ENCODE data around the gene OGDH. TPM values are rescaled to one million over a fixed set of nuclear protein-coding genes. Genes with fewer than 3 reads are reported as not detected.
A peak's percentile ranks its signal among the peaks of the same experiment; 100 is the strongest.

The OGDH gene
- polyA plus RNA-seq, 1 donor from 2014 or later: 26.6 TPM

DNA sequence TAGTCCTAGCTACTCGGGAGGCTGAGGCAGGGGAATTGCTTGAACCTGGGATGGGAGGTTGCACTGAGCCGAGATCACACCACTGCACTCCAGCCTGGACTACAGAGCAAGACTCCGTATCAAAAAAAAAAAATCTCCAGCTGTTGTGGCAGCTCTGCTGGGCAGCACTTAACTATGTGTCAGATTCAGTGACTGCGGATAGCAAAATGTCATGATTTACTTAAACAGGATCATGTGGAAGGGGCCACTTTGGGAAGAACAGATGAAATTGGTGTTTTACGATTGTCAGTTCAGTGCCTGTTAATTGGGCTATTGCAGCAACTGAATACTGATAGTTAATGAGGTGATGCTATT lies 15.3 kb downstream of the OGDH start:
- H3K4me3 Mint-ChIP-seq: peak overlapping the region in 1 of 4 donors; percentile 45
- H3K27ac Mint-ChIP-seq: peak overlapping the region in 1 of 3 donors; percentile 84
- H3K27me3 Mint-ChIP-seq: no peaks in the 10 kb centered on the region
- H3K4me1 Mint-ChIP-seq: peaks cover 50 to 60% (median 53%) of the 10 kb centered on the region in 3 donors
- peaks cover 1% of the 10 kb centered on the region for H3K36me3 Mint-ChIP-seq
- no peaks in the 10 kb centered on the region for H3K9me3 Mint-ChIP-seq

GRCh38 chr7:44622342-44623151 lies 16.1 kb downstream of the OGDH start:
- H3K9me3 Mint-ChIP-seq: no peaks in the 10 kb centered on the region
- peaks cover 47 to 56% (median 53%) of the 10 kb centered on the region in 3 donors for H3K4me1 Mint-ChIP-seq
- peak overlapping the region; percentile 3 to 96 (median 88) for H3K27ac Mint-ChIP-seq
- H3K4me3 Mint-ChIP-seq: peak overlapping the region; percentile 23 to 85 (median 65)
- H3K27me3 Mint-ChIP-seq: no peaks in the 10 kb centered on the region
- peaks cover 1% of the 10 kb centered on the region for H3K36me3 Mint-ChIP-seq

- peak overlapping the region; percentile 80 to 96 (median 93) for H3K27ac Mint-ChIP-seq
- H3K4me1 Mint-ChIP-seq: peaks cover 38 to 47% (median 41%) of the 10 kb centered on the region in 3 donors
- no peaks in the 10 kb centered on the region for H3K9me3 Mint-ChIP-seq
- peak overlapping the region in 1 of 4 donors; percentile 85 for H3K4me3 Mint-ChIP-seq
- no peaks in the 10 kb centered on the region for H3K27me3 Mint-ChIP-seq
- peaks cover 1% of the 10 kb centered on the region for H3K36me3 Mint-ChIP-seq
These were observed 17.9 kb downstream of the OGDH start for GRCh38 chr7:44624318-44624717.

GRCh38 chr7:44625526-44626471 lies 19.4 kb downstream of the OGDH start:
- H3K36me3 Mint-ChIP-seq: peaks cover 5% of the 10 kb centered on the region
- H3K9me3 Mint-ChIP-seq: no peaks in the 10 kb centered on the region
- no peak overlapping the region for H3K4me3 Mint-ChIP-seq
- peak overlapping the region in 1 of 3 donors; percentile 73 for H3K27ac Mint-ChIP-seq
- H3K27me3 Mint-ChIP-seq: no peaks in the 10 kb centered on the region
- H3K4me1 Mint-ChIP-seq: peaks cover 40 to 52% (median 42%) of the 10 kb centered on the region in 3 donors

DNA sequence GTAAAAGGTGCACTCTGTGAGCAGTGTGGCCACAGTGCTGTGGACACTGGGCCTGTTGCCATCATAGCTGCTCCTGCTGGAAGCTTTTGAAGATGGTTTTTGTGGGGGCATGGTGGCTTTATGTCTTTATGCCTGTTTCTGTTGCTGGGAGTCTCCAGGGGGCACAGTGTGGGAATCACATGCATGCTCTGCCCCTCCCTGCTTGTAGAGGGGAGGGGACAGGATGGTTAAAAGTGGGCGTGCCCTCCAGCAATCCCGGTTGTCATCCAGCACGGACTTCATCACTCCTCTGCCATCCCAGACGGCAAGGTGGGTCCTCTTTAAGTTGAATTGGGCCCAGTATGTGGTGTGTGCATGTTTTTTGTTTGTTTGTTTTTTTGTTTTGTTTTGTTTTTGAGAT lies 20.2 kb downstream of the OGDH start:
- Mint-ChIP-seq H3K27ac (no peak overlapping the region), H3K4me3 (no peak overlapping the region), H3K9me3 (no peaks in the 10 kb centered on the region), H3K27me3 (no peaks in the 10 kb centered on the region), H3K36me3 (peaks cover 5% of the 10 kb centered on the region), H3K4me1 (peaks cover 42 to 55% (median 42%) of the 10 kb centered on the region in 3 donors)

DNA sequence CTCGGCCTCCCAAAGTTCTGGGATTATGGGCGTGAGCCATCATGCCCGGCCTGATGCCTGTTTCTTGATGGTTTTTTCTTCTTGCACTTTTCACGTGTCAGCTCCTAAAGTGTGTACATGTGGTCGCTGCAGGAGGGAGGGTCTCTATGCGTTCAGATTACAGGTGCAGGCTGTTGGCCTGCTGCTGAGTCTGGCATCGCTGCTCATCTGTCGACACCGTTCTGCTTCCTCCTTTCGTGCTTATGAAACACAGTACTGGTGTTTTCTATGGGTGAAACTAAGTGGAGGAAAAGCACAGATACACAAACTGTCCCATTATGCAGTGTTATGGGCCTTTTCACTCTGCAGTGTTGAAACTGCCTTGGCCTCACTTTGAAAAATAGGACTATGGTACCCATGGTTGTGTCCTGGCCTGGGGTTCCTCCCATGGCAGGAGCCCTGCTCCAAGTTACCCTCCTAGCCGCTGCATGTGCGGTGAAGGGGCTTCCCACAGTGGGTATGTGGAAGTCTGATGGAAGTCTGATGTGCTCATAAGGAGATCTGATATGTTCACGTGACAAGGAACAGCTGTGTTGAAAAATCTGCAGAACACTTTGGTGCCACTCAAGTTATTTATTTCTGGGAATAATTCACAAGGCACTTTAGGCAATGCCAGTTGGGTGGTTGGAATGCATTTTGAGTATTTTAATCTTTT lies 23.5 kb downstream of the OGDH start:
- Mint-ChIP-seq H3K27me3 (no peaks in the 10 kb centered on the region), H3K9me3 (no peaks in the 10 kb centered on the region), H3K36me3 (peaks cover 5% of the 10 kb centered on the region), H3K27ac (peak overlapping the region; percentile 92), H3K4me3 (peak overlapping the region; percentile 5 to 77 (median 66)), H3K4me1 (peaks cover 33 to 50% (median 40%) of the 10 kb centered on the region in 3 donors)

DNA sequence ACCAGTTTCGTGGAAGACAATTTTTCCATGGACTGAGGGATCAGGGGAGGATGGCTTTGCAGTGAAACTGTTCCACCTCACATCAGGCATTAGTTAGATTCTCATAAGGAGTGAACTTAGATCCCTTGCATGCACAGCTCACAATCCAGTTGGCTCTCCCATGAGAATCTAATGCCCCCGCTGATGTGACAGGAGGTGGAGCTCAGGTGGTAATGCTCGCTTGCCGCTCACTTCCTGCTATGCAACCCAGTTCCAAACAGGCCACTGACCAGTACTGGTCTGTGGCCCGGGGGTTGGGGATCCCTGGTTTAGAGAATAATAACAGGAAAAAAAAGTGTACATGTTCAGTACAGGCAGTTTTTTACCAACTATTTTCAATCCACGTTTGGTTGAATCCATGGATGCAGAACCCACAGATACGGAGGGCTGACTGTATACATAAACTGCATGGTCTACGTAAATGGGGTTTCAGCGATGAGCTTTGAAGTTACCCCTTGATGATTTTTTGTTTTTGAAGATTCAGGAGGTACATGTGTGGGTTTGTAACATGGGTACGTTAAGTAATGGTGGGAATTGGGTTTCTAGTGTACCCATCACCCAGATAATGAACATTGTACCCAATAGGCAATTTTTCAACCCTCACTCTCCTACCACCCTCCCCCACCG lies 24.5 kb downstream of the OGDH start:
- Mint-ChIP-seq H3K4me3 (peak overlapping the region in 2 of 4 donors; percentile 60 to 77), H3K36me3 (peaks cover 5% of the 10 kb centered on the region), H3K9me3 (no peaks in the 10 kb centered on the region)

DNA sequence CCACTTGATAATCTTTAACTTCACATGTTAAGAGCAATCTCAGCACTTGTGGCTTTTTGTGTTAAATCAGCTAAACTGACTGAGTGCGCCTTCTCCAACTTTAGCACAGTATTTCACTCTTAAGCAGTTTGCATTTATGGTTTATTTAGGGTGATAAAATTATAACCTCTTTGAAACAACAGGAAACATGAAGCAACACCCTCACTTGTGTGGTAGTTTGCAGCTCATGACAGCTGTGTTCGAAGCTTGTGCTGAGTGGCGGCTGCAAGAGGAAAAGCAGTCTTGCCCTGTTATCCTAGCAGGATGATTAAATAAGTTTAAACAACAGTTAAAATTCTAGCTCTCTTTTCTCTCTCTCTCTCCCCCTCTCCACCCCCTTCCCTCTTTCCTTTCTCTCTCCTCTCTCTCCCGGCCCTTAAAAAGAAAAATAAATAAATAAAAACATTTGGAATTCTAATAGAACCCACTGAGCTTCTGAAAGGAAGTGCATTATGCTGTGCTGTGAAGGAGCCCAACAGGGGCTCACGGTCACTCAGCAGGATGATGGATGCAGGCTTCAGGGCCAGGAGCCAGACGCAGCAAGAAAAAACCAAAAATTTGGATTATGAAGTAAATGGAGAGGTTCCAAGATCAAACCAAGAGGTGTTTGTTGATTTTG lies 25.2 kb downstream of the OGDH start:
- Mint-ChIP-seq H3K9me3 (no peaks in the 10 kb centered on the region), H3K36me3 (peaks cover 5% of the 10 kb centered on the region), H3K4me3 (peak overlapping the region in 2 of 4 donors; percentile 60 to 81), H3K27me3 (no peaks in the 10 kb centered on the region), H3K27ac (peak overlapping the region in 2 of 3 donors; percentile 80 to 86), H3K4me1 (peaks cover 37 to 59% (median 52%) of the 10 kb centered on the region in 3 donors)

More for the DNA sequence above, 24.5 kb downstream of the OGDH start:
- peak overlapping the region; percentile 92 for H3K27ac Mint-ChIP-seq
- peaks cover 37 to 55% (median 47%) of the 10 kb centered on the region in 3 donors for H3K4me1 Mint-ChIP-seq
- H3K27me3 Mint-ChIP-seq: no peaks in the 10 kb centered on the region

GRCh38 chr7:44632196-44632595 lies 25.8 kb downstream of the OGDH start:
- H3K4me1 Mint-ChIP-seq: peaks cover 41 to 63% (median 58%) of the 10 kb centered on the region in 3 donors
- peak overlapping the region; percentile 80 to 98 (median 86) for H3K27ac Mint-ChIP-seq
- peaks cover 1% of the 10 kb centered on the region for H3K27me3 Mint-ChIP-seq
- no peaks in the 10 kb centered on the region for H3K9me3 Mint-ChIP-seq
- H3K36me3 Mint-ChIP-seq: peaks cover 5% of the 10 kb centered on the region
- H3K4me3 Mint-ChIP-seq: peak overlapping the region in 1 of 4 donors; percentile 41

DNA sequence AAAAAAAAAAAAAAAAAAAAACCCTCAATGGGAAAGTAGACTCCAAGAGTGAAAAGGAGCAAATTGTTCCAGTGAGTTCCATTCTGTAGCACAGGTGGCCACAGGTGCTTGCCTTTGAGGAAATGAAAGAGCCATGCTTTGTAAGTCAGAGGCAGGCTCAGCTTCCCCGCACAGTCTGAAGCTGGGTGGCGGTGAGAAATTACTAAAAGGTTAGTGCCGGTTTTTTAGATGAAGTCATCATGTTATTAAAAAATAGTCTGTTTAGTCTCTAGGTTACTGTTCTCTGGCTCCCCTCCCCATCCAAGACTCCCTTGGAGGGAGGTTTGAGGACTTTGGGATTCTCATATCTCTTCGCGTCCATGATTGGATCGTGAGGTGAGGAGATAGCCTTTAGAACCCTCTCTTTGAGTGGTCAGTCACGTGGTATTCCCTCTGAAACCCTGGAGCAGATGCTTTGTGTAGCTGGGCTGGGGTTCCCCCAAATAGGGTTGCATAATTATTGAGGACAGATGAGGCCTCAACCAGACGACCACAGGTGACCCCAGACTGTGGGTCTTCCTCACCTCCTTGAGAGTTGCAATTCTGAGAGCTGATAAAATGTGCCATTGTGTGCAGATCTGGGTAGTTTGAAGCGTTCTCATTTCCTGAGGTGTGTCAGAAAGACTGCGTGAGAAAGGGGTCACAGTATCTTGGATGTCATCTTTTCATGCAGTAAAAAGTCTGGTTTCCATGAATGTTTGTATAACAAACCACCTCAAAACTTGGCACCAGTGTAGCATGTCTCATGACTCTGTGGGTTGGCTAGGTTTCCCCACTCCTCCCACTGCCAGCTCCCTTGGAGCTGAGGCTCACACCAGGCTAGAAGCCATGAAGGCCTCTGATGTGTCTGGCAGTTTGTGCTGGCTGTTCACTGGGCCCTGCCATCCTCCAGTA lies 27.1 kb downstream of the OGDH start:
- H3K9me3 Mint-ChIP-seq: no peaks in the 10 kb centered on the region
- peak overlapping the region in 3 of 4 donors; percentile 29 to 83 (median 70) for H3K4me3 Mint-ChIP-seq
- peaks cover 51 to 72% (median 65%) of the 10 kb centered on the region in 3 donors for H3K4me1 Mint-ChIP-seq
- H3K27ac Mint-ChIP-seq: peak overlapping the region; percentile 86 to 98 (median 98)
- peaks cover 1% of the 10 kb centered on the region for H3K27me3 Mint-ChIP-seq
- peaks cover 5% of the 10 kb centered on the region for H3K36me3 Mint-ChIP-seq

GRCh38 chr7:44634187-44634838 lies 27.9 kb downstream of the OGDH start:
- Mint-ChIP-seq H3K27me3 (peaks cover 1% of the 10 kb centered on the region), H3K9me3 (no peaks in the 10 kb centered on the region), H3K4me3 (peak overlapping the region in 1 of 4 donors; percentile 83), H3K27ac (peak overlapping the region; percentile 86 to 98 (median 98)), H3K36me3 (peaks cover 5% of the 10 kb centered on the region), H3K4me1 (peaks cover 59 to 73% (median 64%) of the 10 kb centered on the region in 3 donors)

- H3K27ac Mint-ChIP-seq: peak overlapping the region; percentile 78 to 98 (median 98)
- H3K4me3 Mint-ChIP-seq: peak overlapping the region in 3 of 4 donors; percentile 12 to 82 (median 68)
- H3K36me3 Mint-ChIP-seq: peaks cover under 1% of the 10 kb centered on the region
- peaks cover 1% of the 10 kb centered on the region for H3K27me3 Mint-ChIP-seq
- no peaks in the 10 kb centered on the region for H3K9me3 Mint-ChIP-seq
- H3K4me1 Mint-ChIP-seq: peaks cover 61 to 76% (median 64%) of the 10 kb centered on the region in 3 donors
These were observed 28.6 kb downstream of the OGDH start for GRCh38 chr7:44634839-44635591.
